Measurements from ENCODE around the gene STEEP1.

STEEP1 gene

GRCh38 chrX:119523664-119524184 is 41.5 kb downstream of the STEEP1 start:
- Histone ChIP-seq H3K79me2 (ENCODE audit: insufficient read depth, low read depth) (no peaks in the 10 kb centered on the region), H3K36me3 (ENCODE audit: insufficient read depth) (no peaks in the 10 kb centered on the region), H4K20me1 (ENCODE audit: insufficient read depth) (no peaks in the 10 kb centered on the region), H3K27ac (no peak overlapping the region), H3K4me2 (no peak overlapping the region), H3K4me3 (IDR thresholded peaks at IDR 0.05; ENCODE audit: insufficient read depth, low read depth, low read length) (no peak overlapping the region), H3K4me1 (ENCODE audit: low read depth, poor library complexity, severe bottlenecking) (no peaks in the 10 kb centered on the region), H3K9ac (no peak overlapping the region), H2AFZ (ENCODE audit: low read depth) (no peak overlapping the region), H3K27me3 (ENCODE audit: insufficient read depth, low read depth) (no peaks in the 10 kb centered on the region)
- TF ChIP-seq, protein P1, sequence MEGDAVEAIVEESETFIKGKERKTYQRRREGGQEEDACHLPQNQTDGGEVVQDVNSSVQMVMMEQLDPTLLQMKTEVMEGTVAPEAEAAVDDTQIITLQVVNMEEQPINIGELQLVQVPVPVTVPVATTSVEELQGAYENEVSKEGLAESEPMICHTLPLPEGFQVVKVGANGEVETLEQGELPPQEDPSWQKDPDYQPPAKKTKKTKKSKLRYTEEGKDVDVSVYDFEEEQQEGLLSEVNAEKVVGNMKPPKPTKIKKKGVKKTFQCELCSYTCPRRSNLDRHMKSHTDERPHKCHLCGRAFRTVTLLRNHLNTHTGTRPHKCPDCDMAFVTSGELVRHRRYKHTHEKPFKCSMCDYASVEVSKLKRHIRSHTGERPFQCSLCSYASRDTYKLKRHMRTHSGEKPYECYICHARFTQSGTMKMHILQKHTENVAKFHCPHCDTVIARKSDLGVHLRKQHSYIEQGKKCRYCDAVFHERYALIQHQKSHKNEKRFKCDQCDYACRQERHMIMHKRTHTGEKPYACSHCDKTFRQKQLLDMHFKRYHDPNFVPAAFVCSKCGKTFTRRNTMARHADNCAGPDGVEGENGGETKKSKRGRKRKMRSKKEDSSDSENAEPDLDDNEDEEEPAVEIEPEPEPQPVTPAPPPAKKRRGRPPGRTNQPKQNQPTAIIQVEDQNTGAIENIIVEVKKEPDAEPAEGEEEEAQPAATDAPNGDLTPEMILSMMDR (conservative IDR thresholded peaks at IDR 0.05; ENCODE audit: low read depth, low read length), result no peak

- TF ChIP-seq, protein P1 (conservative IDR thresholded peaks at IDR 0.05; ENCODE audit: low read depth, low read length), result no peak
- no peaks in the 10 kb centered on the region for H3K79me2 ChIP-seq (ENCODE audit: insufficient read depth, low read depth)
- peaks cover 6% of the 10 kb centered on the region for H3K4me1 ChIP-seq (ENCODE audit: low read depth, poor library complexity, severe bottlenecking)
- H3K4me2 ChIP-seq, result no peak overlapping the region
- H3K4me3 ChIP-seq (IDR thresholded peaks at IDR 0.05; ENCODE audit: insufficient read depth, low read depth, low read length), result no peak overlapping the region
- H3K27ac ChIP-seq, result no peak overlapping the region
- no peak overlapping the region for H3K9ac ChIP-seq
- H2AFZ ChIP-seq (ENCODE audit: low read depth), result no peak overlapping the region
- no peaks in the 10 kb centered on the region for H3K36me3 ChIP-seq (ENCODE audit: insufficient read depth)
- no peaks in the 10 kb centered on the region for H4K20me1 ChIP-seq (ENCODE audit: insufficient read depth)
- H3K27me3 ChIP-seq (ENCODE audit: insufficient read depth, low read depth), result no peaks in the 10 kb centered on the region
Observed at GRCh38 chrX:119521246-119521645, 44.0 kb downstream of the STEEP1 start.

- H3K4me3 ChIP-seq (IDR thresholded peaks at IDR 0.05; ENCODE audit: insufficient read depth, low read depth, low read length), result no peak overlapping the region
- TF ChIP-seq, protein P1 (conservative IDR thresholded peaks at IDR 0.05; ENCODE audit: low read depth, low read length), result no peak
- no peaks in the 10 kb centered on the region for H3K79me2 ChIP-seq (ENCODE audit: insufficient read depth, low read depth)
- H3K9ac ChIP-seq, result no peak overlapping the region
- H3K4me2 ChIP-seq, result no peak overlapping the region
- peaks cover 9% of the 10 kb centered on the region for H3K4me1 ChIP-seq (ENCODE audit: low read depth, poor library complexity, severe bottlenecking)
- no peak overlapping the region for H2AFZ ChIP-seq (ENCODE audit: low read depth)
- no peak overlapping the region for H3K27ac ChIP-seq
- H3K27me3 ChIP-seq (ENCODE audit: insufficient read depth, low read depth), result no peaks in the 10 kb centered on the region
- no peaks in the 10 kb centered on the region for H4K20me1 ChIP-seq (ENCODE audit: insufficient read depth)
- no peaks in the 10 kb centered on the region for H3K36me3 ChIP-seq (ENCODE audit: insufficient read depth)
Observed at GRCh38 chrX:119518371-119518770, 46.8 kb downstream of the STEEP1 start.

DNA sequence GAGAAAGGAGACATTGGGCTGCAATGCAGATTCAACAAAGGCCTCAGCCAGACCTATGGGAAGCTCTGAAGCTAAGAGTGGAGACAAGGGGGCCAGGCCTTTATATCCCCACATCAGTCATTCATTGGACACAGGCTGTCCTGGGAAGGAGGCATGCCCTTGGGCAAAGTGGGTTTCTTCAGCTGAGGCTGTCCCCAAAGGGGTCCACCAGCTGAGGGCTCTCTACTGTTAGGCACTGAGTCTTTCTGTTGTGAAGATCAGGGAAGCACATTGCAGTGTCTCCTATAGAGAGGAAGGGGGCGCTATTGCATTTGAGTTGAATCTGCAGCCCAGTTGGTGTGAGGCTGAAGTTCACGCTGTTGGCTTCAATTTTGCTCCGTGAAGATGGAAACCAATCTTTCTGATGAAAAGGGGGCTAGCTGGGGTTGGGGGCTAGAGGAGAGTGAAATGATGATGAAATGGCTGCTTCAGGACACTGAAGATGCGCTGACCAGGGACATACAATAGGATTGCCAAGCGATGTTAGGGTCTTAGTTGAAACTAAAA is 49.0 kb downstream of the STEEP1 start:
- Histone ChIP-seq H3K4me2 (no peak overlapping the region), H3K79me2 (ENCODE audit: insufficient read depth, low read depth) (no peaks in the 10 kb centered on the region), H3K27ac (no peak overlapping the region), H3K9ac (no peak overlapping the region), H3K4me1 (ENCODE audit: low read depth, poor library complexity, severe bottlenecking) (peaks cover 9% of the 10 kb centered on the region), H3K27me3 (ENCODE audit: insufficient read depth, low read depth) (no peaks in the 10 kb centered on the region), H3K36me3 (ENCODE audit: insufficient read depth) (no peaks in the 10 kb centered on the region), H2AFZ (ENCODE audit: low read depth) (peak overlapping the region; percentile 53; the same call in 1 of the 2 replicates), H3K4me3 (IDR thresholded peaks at IDR 0.05; ENCODE audit: insufficient read depth, low read depth, low read length) (no peak overlapping the region), H4K20me1 (ENCODE audit: insufficient read depth) (no peaks in the 10 kb centered on the region)
- TF ChIP-seq, protein P1 (conservative IDR thresholded peaks at IDR 0.05; ENCODE audit: low read depth, low read length), result peak; percentile 92
